Measurements from ENCODE around the gene PSMA2.
"Not testable (repeated sequence)": the region's sequence is repeated elsewhere in the genome, so short reads cannot be mapped to it uniquely, and the experiment has no call there.

Gene PSMA2

GRCh38 chr7:42902331-42902730 is 29.6 kb downstream of the PSMA2 start:
- DNase-seq (ENCODE audit: low spot score), result no peak
- TF ChIP-seq CTCF (IDR thresholded peaks at IDR 0.05; ENCODE audit: poor library complexity, severe bottlenecking), result no peak
- no peak for ATAC-seq (ENCODE audit: low read depth)
- no peaks in the 10 kb centered on the region for H3K27me3 ChIP-seq (ENCODE audit: insufficient read depth, poor library complexity, severe bottlenecking)
- H3K27ac ChIP-seq (ENCODE audit: poor library complexity, severe bottlenecking), result no peak overlapping the region
- no peaks in the 10 kb centered on the region for H3K36me3 ChIP-seq (ENCODE audit: low read depth)
- H3K4me1 ChIP-seq (ENCODE audit: insufficient read depth, poor library complexity, severe bottlenecking), result no peaks in the 10 kb centered on the region
- H3K9me3 ChIP-seq (ENCODE audit: severe bottlenecking), result no peaks in the 10 kb centered on the region
- no peak overlapping the region for H3K4me3 ChIP-seq (ENCODE audit: severe bottlenecking)

DNA sequence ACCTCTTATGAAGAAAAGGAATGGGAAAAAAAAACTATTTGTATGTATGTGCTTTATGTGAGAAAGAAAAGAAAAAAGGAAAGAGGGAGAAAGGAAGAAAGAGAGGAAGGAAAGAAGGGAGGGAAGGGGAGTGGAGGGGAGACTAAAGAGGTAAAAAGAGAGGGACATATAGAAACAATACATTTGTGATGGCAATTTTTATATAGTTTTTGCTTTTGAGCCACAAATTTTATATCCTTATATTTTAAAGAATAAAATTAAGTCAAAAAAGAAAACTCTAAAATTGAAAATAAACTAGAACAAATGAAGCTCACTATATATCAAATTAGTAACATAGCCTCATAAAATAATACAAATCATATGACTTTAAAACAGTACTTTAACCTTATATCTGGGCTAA is 31.1 kb downstream of the PSMA2 start:
- no peaks in the 10 kb centered on the region for H3K9me3 ChIP-seq (ENCODE audit: severe bottlenecking)
- H3K27me3 ChIP-seq (ENCODE audit: insufficient read depth, poor library complexity, severe bottlenecking), result no peaks in the 10 kb centered on the region
- no peak overlapping the region for H3K4me3 ChIP-seq (ENCODE audit: severe bottlenecking)
- H3K4me1 ChIP-seq (ENCODE audit: insufficient read depth, poor library complexity, severe bottlenecking), result no peaks in the 10 kb centered on the region
- no peaks in the 10 kb centered on the region for H3K36me3 ChIP-seq (ENCODE audit: low read depth)
- ATAC-seq (ENCODE audit: low read depth) (no peak), DNase-seq (ENCODE audit: low spot score) (no peak)
- no peak for TF ChIP-seq CTCF (IDR thresholded peaks at IDR 0.05; ENCODE audit: poor library complexity, severe bottlenecking)
- H3K27ac ChIP-seq (ENCODE audit: poor library complexity, severe bottlenecking), result no peak overlapping the region

- no peaks in the 10 kb centered on the region for H3K27me3 ChIP-seq (ENCODE audit: insufficient read depth, poor library complexity, severe bottlenecking)
- H3K4me1 ChIP-seq (ENCODE audit: insufficient read depth, poor library complexity, severe bottlenecking), result no peaks in the 10 kb centered on the region
- no peak overlapping the region for H3K4me3 ChIP-seq (ENCODE audit: severe bottlenecking)
- no peaks in the 10 kb centered on the region for H3K9me3 ChIP-seq (ENCODE audit: severe bottlenecking)
- no peaks in the 10 kb centered on the region for H3K36me3 ChIP-seq (ENCODE audit: low read depth)
- DNase-seq (ENCODE audit: low spot score) (no peak), ATAC-seq (ENCODE audit: low read depth) (no peak)
- no peak for TF ChIP-seq CTCF (IDR thresholded peaks at IDR 0.05; ENCODE audit: poor library complexity, severe bottlenecking)
- no peak overlapping the region for H3K27ac ChIP-seq (ENCODE audit: poor library complexity, severe bottlenecking)
Measured at GRCh38 chr7:42893346-42894240, 38.4 kb downstream of the PSMA2 start.

DNA sequence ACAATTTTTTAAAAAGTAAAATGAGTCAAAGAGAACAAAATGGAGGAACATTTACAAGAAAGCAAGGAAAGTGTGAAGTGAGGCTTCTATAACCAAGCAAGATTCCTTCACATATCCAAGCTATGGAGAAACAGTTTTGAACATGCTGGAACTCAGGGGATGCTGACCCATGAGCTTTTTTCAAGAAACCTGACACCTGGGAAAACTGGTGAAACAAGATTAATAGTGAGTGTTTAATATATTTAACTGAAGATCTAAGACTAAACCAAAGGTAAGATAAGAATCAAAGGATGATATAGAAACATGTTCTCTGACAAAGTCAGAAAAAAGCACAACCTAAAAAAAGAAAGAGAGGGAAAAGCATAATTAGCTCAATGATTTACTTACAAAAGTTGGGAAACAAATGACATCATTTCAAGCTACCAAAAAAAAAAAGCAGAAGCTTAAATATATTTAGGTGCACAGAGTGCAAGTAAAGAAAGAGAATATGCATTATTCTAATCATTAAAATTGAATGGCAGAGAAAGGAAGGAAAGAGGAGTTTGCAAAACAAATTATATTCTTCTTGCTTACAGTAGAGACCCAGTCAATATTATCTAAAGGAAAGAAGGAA is 45.0 kb downstream of the PSMA2 start:
- no peak overlapping the region for H3K4me3 ChIP-seq (ENCODE audit: severe bottlenecking)
- 0 out of 3 replicates have a peak, but pooled peaks have one; percentile 8 for ATAC-seq (ENCODE audit: low read depth)
- H3K27me3 ChIP-seq (ENCODE audit: insufficient read depth, poor library complexity, severe bottlenecking), result no peaks in the 10 kb centered on the region
- no peaks in the 10 kb centered on the region for H3K36me3 ChIP-seq (ENCODE audit: low read depth)
- H3K27ac ChIP-seq (ENCODE audit: poor library complexity, severe bottlenecking), result no peak overlapping the region
- H3K4me1 ChIP-seq (ENCODE audit: insufficient read depth, poor library complexity, severe bottlenecking), result peaks cover 22% of the 10 kb centered on the region
- DNase-seq (ENCODE audit: low spot score), result no peak
- TF ChIP-seq CTCF (IDR thresholded peaks at IDR 0.05; ENCODE audit: poor library complexity, severe bottlenecking), result no peak
- no peaks in the 10 kb centered on the region for H3K9me3 ChIP-seq (ENCODE audit: severe bottlenecking)

GRCh38 chr7:42886129-42886528 is 45.8 kb downstream of the PSMA2 start:
- no peak for DNase-seq (ENCODE audit: low spot score)
- H3K27ac ChIP-seq (ENCODE audit: poor library complexity, severe bottlenecking), result no peak overlapping the region

DNA sequence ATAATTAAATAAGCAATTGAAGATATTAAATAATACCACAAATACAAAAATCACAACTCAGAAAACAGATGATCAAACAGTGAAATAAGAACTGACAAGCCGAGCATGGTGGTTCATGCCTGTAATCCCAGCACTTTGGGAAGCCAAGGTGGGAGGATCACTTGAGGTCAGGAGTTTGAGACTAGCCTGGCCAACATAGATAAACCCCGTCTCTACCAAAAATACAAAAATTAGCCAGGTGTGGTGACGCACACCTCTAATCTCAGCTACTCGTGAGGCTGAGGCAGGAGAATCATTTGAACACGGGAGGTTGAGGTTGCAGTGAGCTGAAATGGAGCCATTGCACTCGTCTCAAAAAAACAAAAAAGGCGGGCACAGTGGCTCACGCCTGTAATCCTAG is 46.8 kb downstream of the PSMA2 start:
- H3K4me1 ChIP-seq (ENCODE audit: insufficient read depth, poor library complexity, severe bottlenecking), result peaks cover 25% of the 10 kb centered on the region
- not testable (repeated sequence) for ATAC-seq (ENCODE audit: low read depth); H3K27me3 ChIP-seq (ENCODE audit: insufficient read depth, poor library complexity, severe bottlenecking); H3K9me3 ChIP-seq (ENCODE audit: severe bottlenecking); H3K4me3 ChIP-seq (ENCODE audit: severe bottlenecking); H3K27ac ChIP-seq (ENCODE audit: poor library complexity, severe bottlenecking); DNase-seq (ENCODE audit: low spot score); H3K36me3 ChIP-seq (ENCODE audit: low read depth)

More at GRCh38 chr7:42886129-42886528, 45.8 kb downstream of the PSMA2 start:
- Histone ChIP-seq H3K4me1 (ENCODE audit: insufficient read depth, poor library complexity, severe bottlenecking) (peaks cover 22% of the 10 kb centered on the region), H3K27me3 (ENCODE audit: insufficient read depth, poor library complexity, severe bottlenecking) (no peaks in the 10 kb centered on the region), H3K36me3 (ENCODE audit: low read depth) (no peaks in the 10 kb centered on the region), H3K9me3 (ENCODE audit: severe bottlenecking) (no peaks in the 10 kb centered on the region), H3K4me3 (ENCODE audit: severe bottlenecking) (no peak overlapping the region)
- peak; percentile 61 for TF ChIP-seq CTCF (IDR thresholded peaks at IDR 0.05; ENCODE audit: poor library complexity, severe bottlenecking)
- no peak for ATAC-seq (ENCODE audit: low read depth)
